ENCODE data around the gene TNS4. TPM values are rescaled to one million over a fixed set of nuclear protein-coding genes. Genes with fewer than 3 reads are reported as not detected.

TNS4 gene
- total and polyA plus RNA-seq, 12 donors: 0.01 to 0.62 TPM; not detected in 10

DNA sequence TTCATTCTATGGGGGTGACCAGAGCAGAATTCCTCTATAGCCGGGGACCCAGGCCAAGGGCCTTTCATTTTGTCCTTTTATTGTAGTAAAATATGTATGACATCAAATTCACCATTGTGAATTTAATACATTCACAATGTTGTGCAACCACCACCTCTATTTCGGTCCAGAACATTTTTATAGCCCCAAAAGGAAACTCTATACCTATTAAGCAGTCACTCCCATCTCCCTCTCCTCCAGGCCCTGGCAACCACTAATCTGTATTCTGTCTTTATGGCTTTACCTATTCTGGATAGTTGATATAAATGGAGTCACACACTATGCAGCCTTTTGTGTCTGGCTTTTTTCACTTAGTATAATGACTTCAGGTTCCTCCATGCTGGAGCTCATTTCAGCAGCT, 9.7 kb upstream of the TNS4 start:
- no peak overlapping the region for H3K27ac ChIP-seq
- no peaks in the 10 kb centered on the region for H3K36me3 ChIP-seq
- peaks cover 0 to 23% (median 6%) of the 10 kb centered on the region in 9 donors for H3K4me1 ChIP-seq
- TF ChIP-seq CTCF (IDR thresholded peaks at IDR 0.05): no peak
- peaks cover 0 to 10% (median 0%) of the 10 kb centered on the region in 7 donors for H3K27me3 ChIP-seq
- intact Hi-C loops (cut with DNase I): no loop called here
- H3K4me3 ChIP-seq: no peak overlapping the region
- no peak for DNase-seq
- ATAC-seq: no peak
- H3K9me3 ChIP-seq: no peaks in the 10 kb centered on the region
- WGBS, 2 donors: 95 to 96% methylated on average over 2 of the region's 2 CpGs

DNA sequence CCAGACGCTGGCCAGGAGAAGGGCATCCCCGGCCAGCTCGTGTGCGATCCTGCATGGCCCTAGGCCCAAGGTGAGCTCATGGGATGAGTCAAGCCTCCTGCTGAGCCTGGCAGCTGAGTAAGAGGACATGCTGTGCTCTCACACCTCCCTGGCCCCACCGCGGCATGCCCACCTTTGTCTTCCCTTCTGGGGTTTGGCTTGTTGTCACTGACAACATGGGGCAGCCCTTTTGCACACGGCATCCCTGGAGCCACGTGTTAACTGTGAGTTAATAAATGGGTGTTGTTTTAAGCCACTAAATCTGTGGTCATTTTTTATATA, 8.9 kb upstream of the TNS4 start:
- Histone ChIP-seq H3K4me1 (peaks cover 0 to 22% (median 5%) of the 10 kb centered on the region in 9 donors), H3K36me3 (no peaks in the 10 kb centered on the region), H3K27ac (no peak overlapping the region), H3K9me3 (no peaks in the 10 kb centered on the region), H3K4me3 (no peak overlapping the region), H3K27me3 (peaks cover 0 to 9% (median 0%) of the 10 kb centered on the region in 7 donors)
- intact Hi-C loops (cut with DNase I): no loop called here
- TF ChIP-seq CTCF (IDR thresholded peaks at IDR 0.05): no peak
- DNase-seq (no peak), ATAC-seq (peak in 5 of 8 donors; percentile 9 to 60 (median 54))
- WGBS, 2 donors: 63 to 84% methylated on average over 8 of the region's 8 CpGs

DNA sequence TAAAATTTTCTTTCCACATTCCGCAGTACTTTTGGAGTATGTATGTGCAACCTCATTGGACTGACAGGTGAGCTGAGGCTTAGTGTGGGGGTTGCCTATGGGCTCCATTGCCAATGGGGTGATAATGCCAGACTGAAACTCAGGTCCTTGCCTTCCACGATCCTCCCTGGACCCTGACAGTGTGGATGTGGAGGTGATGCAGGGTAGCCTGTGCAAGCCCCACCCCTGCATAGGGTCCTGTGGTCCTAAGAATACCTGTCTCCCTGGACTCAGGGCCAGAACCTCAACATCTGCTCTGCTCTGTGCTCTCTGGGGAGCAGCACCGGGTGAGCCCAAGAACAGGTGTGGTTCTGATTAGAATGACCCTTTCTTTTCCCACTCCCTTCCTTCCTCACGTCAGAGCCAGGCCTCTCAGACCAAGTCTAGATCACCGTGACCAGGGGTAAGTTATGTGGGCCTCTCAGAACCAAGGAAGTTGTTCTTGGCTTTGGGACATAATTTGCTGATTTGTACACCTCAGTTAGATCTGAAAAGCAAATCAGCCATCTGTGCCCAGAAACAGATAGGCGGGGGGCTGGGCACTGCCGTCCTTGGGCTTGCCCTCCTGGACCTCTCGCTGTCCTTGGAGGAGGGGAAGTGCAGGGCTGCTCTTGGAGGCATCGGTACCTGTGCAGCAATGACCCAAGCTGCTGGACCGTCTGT, 8.4 kb upstream of the TNS4 start:
- intact Hi-C loops (cut with DNase I): no loop called here
- H3K27ac ChIP-seq: no peak overlapping the region
- H3K4me3 ChIP-seq: no peak overlapping the region
- no peaks in the 10 kb centered on the region for H3K9me3 ChIP-seq
- TF ChIP-seq CTCF (IDR thresholded peaks at IDR 0.05): no peak
- WGBS, 2 donors: 77% methylated on average over 10 of the region's 10 CpGs
- no peak for DNase-seq
- peak in 6 of 8 donors; percentile 4 to 83 (median 48) for ATAC-seq
- peaks cover 0 to 22% (median 5%) of the 10 kb centered on the region in 9 donors for H3K4me1 ChIP-seq
- H3K36me3 ChIP-seq: no peaks in the 10 kb centered on the region
- H3K27me3 ChIP-seq: peaks cover 0 to 4% (median 0%) of the 10 kb centered on the region in 7 donors

DNA sequence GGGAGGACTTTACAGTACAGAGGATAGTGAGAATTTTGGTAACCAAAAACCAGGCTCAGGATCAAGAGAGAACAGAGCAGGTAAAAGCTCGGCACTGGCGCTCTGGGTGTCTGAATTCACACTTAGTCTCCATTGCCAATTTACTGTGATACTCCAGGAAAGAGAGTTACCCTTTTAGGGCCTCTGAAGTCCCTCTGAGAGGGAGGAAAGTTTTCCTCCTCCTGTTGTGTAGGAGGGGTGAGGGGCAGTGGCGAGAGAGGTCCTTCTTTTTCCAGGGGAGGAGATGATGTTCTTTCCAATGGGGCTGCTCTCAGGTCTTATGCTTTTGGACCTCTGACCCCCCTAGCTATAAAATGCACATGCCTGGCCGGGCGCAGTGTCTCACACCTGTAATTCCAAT, 5.4 kb upstream of the TNS4 start:
- ATAC-seq: no peak
- no peak for DNase-seq

More for the DNA sequence above, 5.4 kb upstream of the TNS4 start:
- Histone ChIP-seq H3K4me3 (no peak overlapping the region), H3K27ac (no peak overlapping the region), H3K36me3 (no peaks in the 10 kb centered on the region), H3K27me3 (no peaks in the 10 kb centered on the region), H3K4me1 (peaks cover 0 to 22% (median 5%) of the 10 kb centered on the region in 9 donors), H3K9me3 (peaks cover 0 to 12% (median 0%) of the 10 kb centered on the region in 11 donors)
- intact Hi-C loops (cut with DNase I): no loop called here
- WGBS, 2 donors: 78 to 89% methylated on average over 5 of the region's 5 CpGs
- TF ChIP-seq CTCF (IDR thresholded peaks at IDR 0.05): no peak
